Gastrocnemius medialis (tissue), 4 donors: ENCODE data around the gene IQGAP2.

Source experiments
- CTCF ChIP-seq, 5 experiments: fragments of 450-650 bp in 3 of 5; fragments of 200-600 bp in 2 of 5; sonication (generic) in 2 of 5; IDR thresholded peaks in 4 of 5; conservative IDR thresholded peaks in 1 of 5; 1 replicate in 4 of 5; 2 replicates in 1 of 5; pipeline ENCODE4 v1.5.1; 2016 to 2019; ENCODE audit warnings: antibody characterized with exemption in 5 of 5, mild to moderate bottlenecking in 3 of 5, moderate library complexity in 3 of 5
- POLR2A ChIP-seq, 2 donors: fragments of 450-650 bp; IDR thresholded peaks; one replicate each; pipeline ENCODE4 v1.6.1; 2017; ENCODE audit warnings: antibody characterized with exemption in 2 of 2, mild to moderate bottlenecking in 2 of 2, moderate library complexity in 2 of 2

GRCh38 chr5:76376866-76377230, 26.2 kb upstream of the IQGAP2 start:
- TF ChIP-seq CTCF (IDR thresholded peaks at IDR 0.05 in 4 of 5, conservative IDR thresholded peaks at IDR 0.05 in 1 of 5) (no peak), POLR2A (IDR thresholded peaks at IDR 0.05) (no peak)
